Cardiac fibroblast (primary cell): ENCODE measurements around the gene RNF152.
"Not testable (repeated sequence)": the region's sequence is repeated elsewhere in the genome, so short reads cannot be mapped to it uniquely, and the experiment has no call there.

Source experiments
- DNase-seq, 2 donors: peaks; one replicate each; pipeline versions ENCODE4 v3.0.0 to v3.0.0-alpha.2; 2010; ENCODE audit warnings: low read depth in 2 of 2
- H3K4me3 ChIP-seq, 2 donors: replicated peaks in 1 of 2; 1 replicate in 1 of 2; 2 replicates in 1 of 2; pipeline ENCODE4 v1.5.1; 2011; ENCODE audit warnings: low read depth in 2 of 2, low read length in 2 of 2, mild to moderate bottlenecking in 2 of 2, moderate library complexity in 1 of 2
- TF ChIP-seq, protein P1 (sequence below): IDR thresholded peaks from one replicate; pipeline ENCODE4 v1.5.1; 2011; ENCODE audit warnings: low read depth, mild to moderate bottlenecking, low read length, inconsistent platforms

RNF152 gene

DNA sequence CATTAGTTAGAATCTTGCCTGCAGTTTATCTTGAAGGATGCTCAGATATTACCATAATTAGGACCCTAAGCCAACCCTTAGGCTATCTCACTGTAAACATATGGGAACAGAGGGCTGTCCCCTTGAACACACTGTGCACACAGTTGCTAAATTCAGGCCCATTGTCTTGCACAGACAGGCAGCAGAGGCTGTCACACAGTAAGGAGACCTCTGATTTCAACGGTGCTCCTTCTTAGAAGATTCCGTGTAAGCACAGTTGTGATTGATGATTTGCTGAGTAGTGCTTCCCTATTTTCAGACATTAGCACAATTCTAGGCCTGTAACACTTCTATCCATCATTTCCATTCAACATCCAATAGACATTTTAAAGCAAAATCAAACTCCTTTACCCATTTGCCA is 108.0 kb downstream of the RNF152 start:
- no peak for DNase-seq
- H3K4me3 ChIP-seq: no peak overlapping the region
- TF ChIP-seq, protein P1, sequence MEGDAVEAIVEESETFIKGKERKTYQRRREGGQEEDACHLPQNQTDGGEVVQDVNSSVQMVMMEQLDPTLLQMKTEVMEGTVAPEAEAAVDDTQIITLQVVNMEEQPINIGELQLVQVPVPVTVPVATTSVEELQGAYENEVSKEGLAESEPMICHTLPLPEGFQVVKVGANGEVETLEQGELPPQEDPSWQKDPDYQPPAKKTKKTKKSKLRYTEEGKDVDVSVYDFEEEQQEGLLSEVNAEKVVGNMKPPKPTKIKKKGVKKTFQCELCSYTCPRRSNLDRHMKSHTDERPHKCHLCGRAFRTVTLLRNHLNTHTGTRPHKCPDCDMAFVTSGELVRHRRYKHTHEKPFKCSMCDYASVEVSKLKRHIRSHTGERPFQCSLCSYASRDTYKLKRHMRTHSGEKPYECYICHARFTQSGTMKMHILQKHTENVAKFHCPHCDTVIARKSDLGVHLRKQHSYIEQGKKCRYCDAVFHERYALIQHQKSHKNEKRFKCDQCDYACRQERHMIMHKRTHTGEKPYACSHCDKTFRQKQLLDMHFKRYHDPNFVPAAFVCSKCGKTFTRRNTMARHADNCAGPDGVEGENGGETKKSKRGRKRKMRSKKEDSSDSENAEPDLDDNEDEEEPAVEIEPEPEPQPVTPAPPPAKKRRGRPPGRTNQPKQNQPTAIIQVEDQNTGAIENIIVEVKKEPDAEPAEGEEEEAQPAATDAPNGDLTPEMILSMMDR: no peak

DNA sequence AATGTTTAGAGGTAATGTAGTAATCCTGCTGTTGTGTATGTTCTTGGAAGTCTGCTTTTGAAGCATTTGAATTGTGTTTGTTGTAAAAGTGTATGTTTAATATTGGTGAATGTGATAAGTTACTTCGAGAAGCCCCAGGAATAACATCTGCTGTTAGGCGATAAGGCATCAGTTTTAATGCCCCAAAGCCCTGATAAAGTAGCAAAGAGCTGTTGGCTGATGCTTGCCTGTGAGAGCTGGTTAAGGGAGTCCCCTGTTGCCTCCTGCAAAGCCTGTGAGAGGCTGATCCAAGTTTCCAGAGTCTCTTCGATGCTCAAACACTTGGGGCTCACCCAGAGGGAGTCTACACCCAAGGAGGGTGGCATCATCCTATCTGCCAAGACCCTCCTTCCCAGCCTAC is 110.3 kb downstream of the RNF152 start:
- no peak for DNase-seq

DNA sequence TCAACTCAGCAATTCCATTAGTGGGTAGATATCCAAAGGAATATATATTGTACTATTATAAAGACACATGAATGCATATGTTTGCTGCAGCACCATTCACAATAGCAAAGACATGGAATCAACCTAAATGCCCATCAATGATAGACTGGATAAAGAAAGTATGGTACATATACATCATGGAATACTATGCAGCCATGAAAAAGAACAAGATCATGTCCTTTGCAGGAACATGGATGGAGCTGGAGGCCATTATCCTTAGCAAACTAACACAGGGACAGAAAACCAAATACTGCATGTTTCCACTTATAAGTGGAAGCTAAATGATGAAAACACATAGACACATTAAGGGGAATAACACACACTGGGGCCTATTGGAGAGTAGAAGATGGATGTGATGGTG is 116.6 kb downstream of the RNF152 start:
- not testable (repeated sequence) for H3K4me3 ChIP-seq, DNase-seq

More for the DNA sequence above, 110.3 kb downstream of the RNF152 start:
- TF ChIP-seq, protein P1: no peak
- H3K4me3 ChIP-seq: no peak overlapping the region

DNA sequence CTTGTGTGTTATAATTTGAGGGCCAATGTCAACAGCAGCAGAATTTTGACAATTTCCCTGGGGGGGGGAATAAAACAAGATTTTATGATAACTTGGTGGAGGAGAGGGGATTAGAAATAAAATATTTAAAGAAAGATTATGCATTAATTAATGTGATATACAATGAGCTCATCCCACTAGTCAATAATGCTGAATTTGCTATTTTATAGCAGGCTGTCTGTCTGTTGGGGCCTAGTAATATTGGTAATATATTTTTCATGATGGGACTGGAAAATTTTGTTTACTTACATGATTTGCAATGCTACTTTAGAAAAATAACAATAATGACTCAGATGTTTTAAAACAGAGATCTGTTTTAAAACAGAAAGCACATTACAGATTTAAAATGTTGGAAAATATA is 118.0 kb downstream of the RNF152 start:
- no peak overlapping the region for H3K4me3 ChIP-seq
- no peak for DNase-seq
- TF ChIP-seq, protein P1: no peak

DNA sequence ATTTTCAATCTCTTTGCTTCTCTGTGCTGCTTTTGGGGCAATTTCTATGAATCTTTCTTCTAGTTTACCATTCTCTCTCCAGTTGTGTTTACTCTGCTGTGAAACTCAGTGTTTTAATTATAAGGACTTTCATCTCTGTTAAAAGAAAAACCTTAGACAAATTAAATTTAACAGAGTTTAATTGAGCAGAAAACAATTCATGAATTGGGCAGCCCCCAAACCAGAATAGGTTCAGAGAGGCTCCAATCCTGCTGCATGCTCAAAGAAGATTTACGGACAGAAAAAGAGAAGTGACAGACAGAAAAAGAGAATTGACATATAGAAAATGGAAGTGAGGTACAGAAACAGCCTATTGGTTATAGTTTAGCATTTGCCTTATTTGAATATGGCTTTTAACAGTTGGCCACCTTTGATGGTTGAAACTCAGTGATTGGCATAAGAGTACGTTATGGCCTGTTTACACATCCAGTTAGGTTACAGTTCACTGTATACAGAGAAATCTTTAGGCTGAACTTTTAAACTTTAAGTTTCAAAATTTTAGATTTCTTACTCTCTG is 120.4 kb downstream of the RNF152 start:
- TF ChIP-seq, protein P1: no peak
- no peak overlapping the region for H3K4me3 ChIP-seq
- no peak for DNase-seq

DNA sequence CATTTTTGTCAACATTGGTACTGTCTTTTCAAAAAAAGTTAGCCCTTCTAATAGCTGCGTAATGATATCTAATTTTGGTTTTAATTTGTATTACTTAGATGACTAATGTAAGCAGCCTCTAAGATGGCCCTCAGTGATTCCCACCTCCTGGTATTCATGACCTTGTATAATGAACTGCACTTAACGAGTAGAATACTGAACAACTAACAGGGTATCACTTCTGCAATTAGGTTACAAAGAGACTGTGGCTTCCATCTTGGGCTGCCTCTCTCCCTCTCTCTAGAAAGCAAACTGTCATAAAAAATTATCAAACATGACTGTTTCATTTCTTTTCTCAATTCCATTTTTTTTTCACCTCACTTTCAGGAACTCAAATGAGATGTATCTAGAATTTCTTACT is 120.9 kb downstream of the RNF152 start:
- TF ChIP-seq, protein P1: no peak
- no peak for DNase-seq
- no peak overlapping the region for H3K4me3 ChIP-seq

DNA sequence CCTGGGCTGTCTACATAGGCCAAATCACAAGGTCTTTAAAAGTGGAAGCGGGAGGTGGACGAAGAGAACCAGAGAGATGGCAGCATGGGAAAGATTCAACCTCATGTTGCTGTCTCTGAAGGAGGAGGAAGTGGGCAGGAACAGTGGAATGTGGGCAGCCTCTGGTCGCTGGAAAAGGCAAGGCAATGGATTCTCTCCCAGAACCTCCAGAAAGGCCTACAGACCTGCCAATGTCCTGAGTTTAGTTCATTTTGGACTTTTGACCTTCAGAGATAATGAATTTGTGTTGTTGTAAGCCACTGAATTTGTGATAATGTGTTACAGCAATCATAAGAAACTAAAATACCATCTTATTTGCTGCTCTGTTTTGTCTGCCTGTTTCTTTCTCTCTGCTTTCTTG is 122.5 kb downstream of the RNF152 start:
- TF ChIP-seq, protein P1: no peak
- no peak overlapping the region for H3K4me3 ChIP-seq
- DNase-seq: no peak
